Activated T-cell treated with anti-CD3 and anti-CD28 coated beads, Interleukin-2, amount 50 U/mL, for 1 hour (primary cell): Measurements from ENCODE around the gene GALNT2.

Experiments
- DNase-seq: peaks from one replicate; pipeline ENCODE4 v3.0.0-alpha.2; 2020

Gene GALNT2

DNA sequence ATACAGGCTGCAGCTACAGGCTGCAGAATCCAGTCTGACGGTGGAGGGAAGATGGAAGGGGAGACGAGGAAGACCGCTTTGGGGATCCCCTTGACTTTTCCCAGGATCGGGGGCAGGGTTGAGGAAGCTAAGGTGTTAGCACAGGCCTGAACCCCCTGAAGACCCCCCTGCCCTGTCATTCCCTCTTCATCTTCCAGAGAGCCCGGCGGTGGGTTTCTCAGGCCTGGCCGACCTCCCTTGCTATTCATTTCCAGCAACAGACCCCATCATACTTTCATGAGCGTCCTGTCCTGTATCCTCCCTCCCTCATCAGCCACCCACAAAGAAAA, 247.1 kb downstream of the GALNT2 start:
- no peak for DNase-seq

DNA sequence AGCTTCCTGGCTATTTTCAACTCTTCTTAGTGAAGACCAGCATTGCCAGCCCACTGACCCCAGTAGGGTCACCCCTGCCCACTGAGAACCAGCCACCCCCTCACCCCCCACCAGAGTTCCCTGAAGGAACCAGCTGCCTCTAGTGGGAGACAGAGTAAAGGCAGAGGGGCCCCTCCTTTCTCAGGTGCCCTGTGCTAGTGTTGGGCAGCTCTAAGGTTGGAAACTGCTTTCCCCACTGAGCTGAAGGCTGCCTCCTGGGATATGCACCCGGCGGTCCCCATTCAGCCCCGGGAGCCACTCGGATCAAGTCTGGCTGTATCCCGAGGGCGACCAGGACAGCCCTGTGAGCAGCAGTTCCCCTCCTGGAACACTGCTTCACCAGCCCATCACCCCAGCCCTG, 248.1 kb downstream of the GALNT2 start:
- no peak for DNase-seq

GRCh38 chr1:230316864-230317745, 250.1 kb downstream of the GALNT2 start:
- no peak for DNase-seq

DNA sequence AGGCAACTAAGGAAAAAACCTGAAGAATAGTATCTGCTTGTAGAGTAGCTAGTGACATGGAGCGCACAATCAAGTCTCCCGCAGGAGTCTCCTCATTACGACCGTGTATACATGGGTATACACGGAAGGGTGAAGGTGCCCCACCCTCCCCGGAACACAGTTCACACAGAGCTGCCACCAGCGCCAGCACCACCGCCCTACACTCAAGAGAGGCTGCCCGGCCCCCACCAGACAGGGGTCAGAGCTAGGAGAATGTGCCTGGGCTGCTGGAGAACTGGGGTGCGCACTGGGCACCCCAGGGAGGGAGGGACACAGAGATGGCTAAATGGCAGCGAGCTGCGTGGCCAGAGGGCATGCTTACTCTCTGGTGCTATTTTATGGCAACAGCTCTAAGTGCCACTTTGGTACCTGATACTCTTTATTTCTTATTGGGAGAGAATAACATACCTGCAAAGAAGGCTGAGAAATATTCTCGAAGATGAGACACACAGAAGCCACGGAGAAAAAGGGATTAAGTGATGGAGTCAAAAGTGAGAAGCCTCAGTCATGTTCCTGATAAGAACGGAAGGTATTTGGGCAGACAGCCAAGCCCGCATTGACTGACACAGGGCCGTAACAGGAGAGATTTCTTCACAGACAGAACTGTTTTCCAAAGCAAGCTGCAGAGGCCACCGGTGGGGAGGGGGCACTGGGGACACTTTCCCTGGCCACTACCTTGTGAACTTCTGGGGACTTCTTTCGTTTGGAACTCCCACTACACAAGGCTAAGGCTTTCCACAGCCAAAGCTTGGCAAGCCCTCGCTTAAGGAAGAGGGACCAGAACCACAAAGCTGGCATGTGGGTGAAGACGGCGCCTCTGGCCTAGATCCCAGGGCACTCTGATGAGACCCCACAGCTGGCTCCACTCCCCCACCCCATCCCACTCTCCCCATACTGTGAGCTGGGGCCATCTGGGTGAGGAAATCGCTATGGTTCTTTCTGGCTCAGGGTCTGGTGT, 251.1 kb downstream of the GALNT2 start:
- no peak for DNase-seq

GRCh38 chr1:230319014-230319747, 252.1 kb downstream of the GALNT2 start:
- DNase-seq = no peak

GRCh38 chr1:230320804-230321203, 253.8 kb downstream of the GALNT2 start:
- DNase-seq = no peak

GRCh38 chr1:230321341-230321740, 254.3 kb downstream of the GALNT2 start:
- DNase-seq = no peak

- no peak for DNase-seq
Measured at GRCh38 chr1:230321741-230322420, 254.8 kb downstream of the GALNT2 start.

GRCh38 chr1:230322421-230322756, 255.4 kb downstream of the GALNT2 start:
- DNase-seq = no peak

DNA sequence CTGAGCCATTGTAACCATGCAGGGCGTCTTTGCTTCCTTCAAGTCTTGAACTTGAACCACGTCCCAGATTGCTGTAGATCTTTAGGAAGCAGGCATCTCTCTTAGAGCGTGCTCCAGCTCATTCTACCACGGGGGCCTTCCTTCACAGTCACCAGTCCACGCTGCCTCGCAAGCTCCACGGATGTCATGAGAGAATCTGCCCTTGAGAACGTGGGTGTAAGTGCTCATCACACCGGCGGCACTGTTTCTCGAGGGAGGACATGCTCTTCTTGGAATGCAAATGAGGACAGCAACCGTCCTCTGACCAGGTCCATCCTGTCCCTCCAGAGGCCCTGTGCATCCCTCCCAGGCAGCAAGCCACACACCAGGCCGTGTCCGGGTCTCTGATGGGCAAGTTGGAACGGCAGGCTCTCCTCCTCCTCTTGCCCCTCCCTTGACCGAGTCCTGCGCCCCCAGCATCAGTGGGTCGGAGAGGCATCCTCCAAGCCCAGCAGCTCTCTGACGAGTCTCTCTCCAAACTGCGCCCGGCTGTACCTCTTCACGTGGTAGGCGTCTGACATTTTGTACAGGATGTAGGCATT, 256.0 kb downstream of the GALNT2 start:
- DNase-seq = no peak

DNA sequence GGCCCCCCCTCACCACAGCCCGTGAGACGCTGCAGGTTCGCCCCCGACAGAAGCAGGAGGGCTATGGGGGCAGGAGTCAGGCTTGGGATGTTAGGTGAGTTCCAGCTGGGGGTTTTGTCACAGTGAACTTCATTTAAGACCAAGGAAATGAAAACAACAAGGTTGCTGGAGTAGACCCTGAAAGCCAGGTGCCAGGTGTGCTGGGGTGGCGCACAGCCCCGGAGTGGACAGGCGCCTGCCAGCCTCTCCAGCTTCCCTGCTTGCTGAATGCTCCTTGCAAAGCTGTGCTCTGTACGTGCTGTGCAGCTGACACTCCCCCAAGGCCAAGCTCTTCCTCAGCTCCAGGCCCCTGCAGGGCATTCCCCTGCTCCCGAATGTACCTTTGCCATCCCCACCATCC, 256.6 kb downstream of the GALNT2 start:
- DNase-seq = no peak

DNA sequence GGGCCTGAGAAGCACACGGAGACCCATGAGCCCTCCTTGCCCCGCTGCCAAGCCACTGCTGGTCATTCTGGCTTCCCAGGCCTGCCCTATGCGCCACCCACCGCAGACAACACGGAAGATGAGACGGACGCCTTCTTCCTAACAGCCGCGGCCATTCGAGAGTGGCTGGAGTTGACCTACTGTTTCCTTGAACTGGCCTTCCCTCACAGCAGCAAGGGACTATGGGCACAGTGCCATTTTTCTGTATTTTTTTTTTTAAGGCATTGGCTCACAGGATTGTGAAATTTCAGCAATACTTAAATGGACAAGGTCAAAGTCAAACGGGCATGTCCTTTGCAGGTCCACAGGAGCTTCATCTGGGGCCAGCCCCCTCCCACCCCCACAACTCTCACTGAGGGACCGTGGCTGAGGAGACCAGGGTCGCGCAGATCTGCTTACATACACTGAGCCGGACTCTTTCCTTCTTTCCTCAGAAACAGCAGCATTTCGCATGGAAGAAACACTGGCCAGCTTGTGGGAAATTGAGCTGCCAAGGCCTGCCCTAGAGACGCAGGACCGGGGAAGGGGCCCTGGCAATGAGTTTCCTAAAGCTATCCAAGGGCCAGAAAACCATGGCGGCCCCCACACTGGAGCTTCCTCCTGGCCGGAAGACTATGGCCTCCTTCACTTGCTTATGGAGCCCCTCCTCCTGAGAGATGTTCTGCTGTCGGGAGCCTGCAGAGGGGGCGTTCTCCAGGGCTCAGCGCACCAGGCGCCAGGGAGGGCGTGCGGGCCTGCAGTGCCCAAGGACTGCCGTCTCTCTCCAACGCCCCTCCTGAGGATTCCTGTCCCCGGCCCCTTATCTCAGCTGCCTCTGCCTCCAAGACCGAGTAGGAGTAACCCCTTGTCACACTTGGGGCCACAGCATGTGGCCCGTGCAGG, 260.2 kb downstream of the GALNT2 start:
- DNase-seq = no peak

GRCh38 chr1:230327892-230328284, 260.9 kb downstream of the GALNT2 start:
- no peak for DNase-seq

DNA sequence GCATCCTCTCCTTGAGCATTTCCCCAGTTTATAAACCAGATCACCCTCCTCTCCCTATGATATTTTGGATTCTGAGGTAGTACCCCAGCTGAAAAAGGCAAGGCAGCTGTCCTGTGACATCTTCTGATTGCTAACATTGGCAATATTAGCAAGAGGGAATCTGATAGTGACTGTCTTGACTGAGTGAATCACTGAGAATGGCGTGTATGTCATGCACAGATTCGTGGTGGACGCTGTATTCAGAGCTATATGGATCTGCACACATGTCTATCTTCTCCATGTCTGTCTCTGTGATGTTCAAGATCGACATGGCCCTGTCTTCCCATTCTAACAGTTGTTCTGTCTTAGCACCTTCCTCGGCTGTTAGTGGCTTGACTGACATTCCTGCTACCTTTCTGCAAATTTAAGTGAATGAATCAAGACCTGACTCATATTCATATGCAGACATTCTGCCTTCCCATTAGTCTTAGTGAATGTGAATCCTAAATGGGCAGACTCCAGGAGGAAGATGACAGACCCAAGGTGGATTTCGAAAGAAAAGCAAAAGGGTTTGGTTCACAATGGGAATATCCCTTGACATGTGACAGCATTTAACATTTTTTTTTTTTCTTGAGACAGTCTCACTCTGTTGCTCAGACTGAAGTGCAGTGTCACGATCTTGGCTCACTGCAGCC, 261.4 kb downstream of the GALNT2 start:
- no peak for DNase-seq

DNA sequence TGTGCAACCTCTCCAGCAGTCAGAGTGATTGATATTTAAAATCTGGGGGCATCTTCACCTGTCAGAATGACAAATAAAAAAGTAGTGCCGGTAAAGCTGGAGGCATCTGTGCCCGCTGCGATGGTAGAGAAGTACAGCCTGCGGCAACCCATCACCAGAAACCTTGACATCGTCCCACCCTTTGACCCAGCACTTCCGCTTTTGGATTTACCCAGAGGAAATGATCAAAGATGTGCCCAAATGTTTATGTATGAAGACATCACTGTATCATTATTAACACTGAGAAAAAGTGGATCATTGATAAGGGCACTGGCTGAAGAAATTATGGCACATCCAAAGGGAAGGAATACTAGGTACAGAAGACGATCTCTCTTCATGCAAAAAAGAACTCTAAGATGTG, 263.1 kb downstream of the GALNT2 start:
- no peak for DNase-seq
